GM21723 (cell line): ENCODE measurements around the gene TRAF3IP1.
"Not testable (repeated sequence)": the region's sequence is repeated elsewhere in the genome, so short reads cannot be mapped to it uniquely, and the experiment has no call there.

Source experiments
- ATAC-seq: cut with Tn5 transposase; IDR thresholded peaks from one replicate; pipeline ENCODE4 v1.9.1; 2021; ENCODE audit warnings: mild to moderate bottlenecking, moderate library complexity; ENCODE audit not compliant: unreplicated experiment

Gene TRAF3IP1

DNA sequence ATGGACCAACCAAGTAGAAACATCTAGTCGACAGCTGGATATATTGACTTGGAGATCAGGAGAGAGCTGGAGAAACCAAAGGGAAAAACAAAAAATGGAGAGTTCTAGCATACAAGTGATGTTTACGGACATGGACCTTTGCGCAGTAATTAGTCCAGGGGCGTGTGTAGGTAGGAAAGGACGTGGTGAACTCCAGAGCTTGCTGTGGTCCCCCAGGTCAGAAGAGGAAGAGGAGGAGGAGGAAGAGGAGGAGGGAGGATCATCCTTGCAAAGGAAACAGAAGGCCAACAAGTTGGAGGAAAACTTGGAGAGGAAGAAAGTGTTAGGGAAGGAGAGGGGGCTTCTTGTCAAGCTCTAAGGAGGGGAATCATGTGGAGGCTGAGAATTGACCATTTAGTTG lies 17.5 kb downstream of the TRAF3IP1 start:
- ATAC-seq, result no peak

GRCh38 chr2:238338710-238339394 lies 18.5 kb downstream of the TRAF3IP1 start:
- no peak for ATAC-seq

DNA sequence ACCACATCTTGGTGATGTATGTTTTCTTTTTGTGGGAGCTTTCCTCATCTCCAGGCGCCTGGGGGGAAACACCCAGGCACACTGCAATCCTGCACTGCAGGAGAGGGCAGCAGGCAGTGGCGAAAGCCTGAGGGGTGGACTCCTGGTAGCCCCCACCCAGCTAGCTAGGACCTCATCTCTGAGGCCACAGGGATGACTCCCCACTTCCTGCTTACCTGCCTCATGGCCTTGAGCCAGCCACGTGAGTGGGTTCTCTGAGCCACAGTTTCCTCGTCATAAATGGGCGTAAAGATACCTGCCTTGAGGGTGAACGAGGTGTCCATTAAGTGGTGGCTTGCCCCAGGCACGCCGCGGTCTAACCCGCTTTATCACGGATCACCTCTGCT lies 19.1 kb downstream of the TRAF3IP1 start:
- no peak for ATAC-seq

DNA sequence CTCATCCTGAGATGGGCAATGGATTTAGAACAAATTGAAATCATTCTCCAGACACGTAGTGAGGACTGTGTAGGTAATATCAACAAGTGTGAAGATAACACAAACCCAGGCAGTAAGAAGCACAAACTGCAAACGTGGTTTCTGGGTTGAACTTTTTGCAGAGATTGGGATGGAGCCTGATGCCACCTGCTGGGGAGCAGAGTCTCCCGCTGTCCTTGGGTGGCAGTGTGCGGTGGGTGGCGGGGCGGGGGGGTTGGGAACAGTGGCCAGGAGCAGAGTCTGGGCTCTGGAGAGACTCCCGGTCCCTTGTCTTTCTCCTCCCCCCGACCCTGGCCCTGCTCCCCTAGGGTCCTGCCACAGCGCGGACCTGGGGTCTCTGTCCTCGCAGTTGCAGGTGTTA lies 19.5 kb downstream of the TRAF3IP1 start:
- no peak for ATAC-seq

DNA sequence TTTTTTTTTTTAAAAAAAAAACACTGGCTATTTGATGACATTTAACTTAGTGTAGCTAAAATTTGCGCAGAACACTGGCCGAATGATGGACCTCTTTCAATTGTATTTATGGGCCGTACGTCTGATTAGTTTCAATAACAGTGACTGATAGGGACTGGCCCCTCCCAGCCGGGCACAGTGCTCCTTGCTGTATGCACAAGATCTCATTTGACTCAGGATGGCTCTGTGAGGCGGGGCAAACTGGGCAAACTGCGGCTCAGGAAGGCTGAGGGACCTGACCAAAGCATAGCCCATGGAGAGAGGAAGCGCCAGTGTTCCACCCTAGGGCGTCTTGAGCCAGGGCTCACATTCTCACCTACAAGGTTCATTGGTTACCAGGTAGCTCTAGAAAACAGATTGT lies 21.2 kb downstream of the TRAF3IP1 start:
- ATAC-seq, result no peak

DNA sequence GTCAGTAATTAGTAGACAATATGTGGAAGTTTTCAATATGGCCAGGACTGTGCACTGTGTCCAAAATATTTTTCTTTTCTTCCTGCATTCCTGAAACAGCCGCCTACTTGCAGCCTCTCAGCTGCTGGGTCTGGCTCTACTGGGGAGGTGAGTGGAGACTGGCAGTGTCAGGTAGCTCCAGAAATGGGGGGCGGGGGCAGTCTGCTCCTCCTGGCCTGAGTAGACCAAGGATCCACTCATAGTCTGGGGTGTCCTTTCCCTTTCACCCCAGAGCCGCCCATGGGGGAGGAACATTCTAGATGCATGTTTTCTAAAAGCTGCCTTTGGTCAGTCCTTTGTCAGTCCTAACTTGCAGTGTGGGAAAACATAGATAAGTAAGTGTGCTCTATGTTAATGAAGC lies 23.7 kb downstream of the TRAF3IP1 start:
- no peak for ATAC-seq

- ATAC-seq, result no peak
Measured at GRCh38 chr2:238344517-238344916, 24.2 kb downstream of the TRAF3IP1 start.

DNA sequence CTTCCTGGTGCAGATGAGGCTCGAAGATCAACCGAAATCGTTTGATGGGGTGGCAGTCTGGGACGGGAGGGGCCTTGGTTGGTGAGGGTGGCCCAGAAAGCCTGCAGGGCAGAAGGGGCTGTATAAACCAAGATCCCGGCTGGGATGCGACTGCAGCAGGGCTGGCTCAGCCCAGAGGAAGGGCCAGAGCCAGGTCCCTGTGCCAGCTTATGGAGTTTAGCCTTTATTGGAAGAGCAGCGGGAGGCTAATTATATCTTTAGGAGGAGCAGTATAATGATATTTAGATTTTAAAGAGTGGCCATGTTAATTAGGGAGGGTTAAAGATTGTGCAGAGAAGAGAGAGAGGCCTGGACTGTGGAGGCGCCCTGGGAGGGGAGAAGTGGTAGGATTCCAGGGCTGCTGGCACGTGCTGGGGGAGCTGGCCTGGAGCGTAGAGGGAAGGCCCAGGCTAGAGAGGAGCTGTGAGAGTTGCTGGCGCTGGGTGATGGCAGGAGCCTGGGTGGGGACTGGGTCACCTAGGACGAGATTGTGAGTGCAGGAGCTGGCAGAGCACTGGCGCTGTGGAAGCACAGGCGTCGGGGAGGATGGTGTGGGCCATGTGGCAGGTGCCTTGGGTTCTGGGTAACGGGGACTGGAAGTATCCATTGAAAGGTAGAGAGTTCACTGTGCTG lies 25.1 kb downstream of the TRAF3IP1 start:
- no peak for ATAC-seq

DNA sequence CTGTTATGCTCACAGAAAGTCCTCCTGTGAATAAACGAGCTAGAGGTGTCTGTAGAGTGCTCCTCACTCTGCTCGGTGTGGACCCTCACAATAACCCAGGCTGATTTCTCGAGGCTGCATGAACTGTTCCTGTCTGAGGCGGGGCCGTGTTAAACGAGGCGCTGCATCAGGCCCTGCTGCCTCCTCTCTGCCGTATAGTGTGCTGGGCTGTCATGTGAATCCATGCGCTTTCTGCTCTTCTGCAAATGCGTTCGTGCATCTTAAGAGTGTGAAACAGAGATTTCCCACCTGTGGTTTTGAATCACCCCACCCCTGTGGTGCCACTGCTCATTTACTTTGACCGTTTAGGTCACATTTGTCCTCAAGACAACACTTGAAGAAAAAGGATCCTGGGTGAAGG lies 26.2 kb downstream of the TRAF3IP1 start:
- ATAC-seq, result no peak

DNA sequence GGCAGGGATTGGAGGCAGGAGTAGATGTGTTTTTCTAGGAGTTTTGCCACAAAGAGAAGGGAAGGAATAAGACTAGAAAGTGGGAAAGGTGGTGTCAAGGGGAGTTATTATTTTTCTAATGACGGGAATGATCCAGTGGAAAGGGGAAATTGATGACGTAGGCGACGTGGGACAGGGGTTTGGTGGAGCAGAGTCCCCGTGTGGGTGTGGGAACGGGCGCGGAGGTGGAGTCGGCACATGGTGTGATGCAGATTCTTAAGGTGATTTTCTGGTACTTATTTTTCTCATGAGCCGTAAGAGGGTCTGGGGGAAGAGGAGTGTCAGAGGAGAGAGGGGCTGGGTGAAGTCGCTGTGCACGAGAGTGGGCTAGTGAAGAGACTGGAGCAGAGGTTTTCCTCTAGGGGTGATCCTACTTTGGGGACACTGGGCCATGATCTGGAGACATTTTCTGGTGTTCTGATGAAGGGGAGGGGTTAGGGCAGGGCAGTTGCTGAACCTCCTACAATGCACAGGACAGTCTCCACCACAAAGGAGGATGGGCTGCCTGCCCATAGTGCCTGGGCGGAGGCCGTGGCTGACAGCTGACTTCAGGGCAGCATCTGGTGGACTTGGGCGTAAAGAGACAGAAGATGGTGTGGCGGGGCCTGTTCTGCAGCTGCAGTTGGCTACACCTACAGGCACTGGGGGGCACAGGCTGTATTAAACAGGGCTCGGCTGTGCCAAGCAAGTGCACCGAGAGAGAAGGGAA lies 30.0 kb downstream of the TRAF3IP1 start:
- no peak for ATAC-seq

DNA sequence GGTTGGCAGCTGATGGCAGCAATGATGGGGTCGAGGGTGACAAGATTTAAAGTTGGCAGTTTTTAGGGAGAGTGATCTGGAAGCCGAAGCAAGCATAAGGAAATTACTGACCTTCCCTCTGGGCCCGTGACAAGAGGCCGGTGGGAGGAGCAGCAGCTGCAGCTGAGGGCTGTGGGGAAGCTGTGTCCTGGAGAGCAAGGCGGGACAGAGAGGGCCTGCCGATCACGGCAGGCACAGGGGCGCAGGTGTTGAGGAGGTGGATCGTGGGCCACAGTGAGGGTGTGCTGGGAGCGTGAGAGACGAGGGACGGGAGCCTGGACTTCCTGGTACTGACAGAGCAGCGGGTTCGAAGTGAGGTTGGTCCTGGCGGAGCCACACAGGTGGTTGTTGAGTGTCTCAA lies 31.0 kb downstream of the TRAF3IP1 start:
- ATAC-seq, result no peak

GRCh38 chr2:238352361-238352760 lies 32.0 kb downstream of the TRAF3IP1 start:
- ATAC-seq, result no peak

DNA sequence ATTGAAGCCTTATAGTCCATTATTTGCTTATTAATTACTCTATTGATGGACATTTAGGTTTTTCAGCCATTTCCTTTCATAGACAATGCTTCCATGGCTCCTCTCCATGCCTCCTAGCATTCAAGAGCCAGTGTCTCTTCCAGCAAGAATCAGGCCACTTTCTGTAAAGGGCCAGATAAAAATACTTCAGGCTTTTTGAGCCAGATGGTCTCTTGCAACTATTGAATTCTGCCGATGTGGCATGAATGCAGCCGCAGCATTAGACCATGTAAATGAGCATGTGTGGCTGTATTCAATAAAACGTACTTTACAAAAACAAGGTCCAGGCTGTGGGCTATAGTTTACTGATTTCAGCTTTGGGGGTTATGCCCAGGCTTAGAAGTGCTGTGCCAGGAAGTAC lies 38.5 kb downstream of the TRAF3IP1 start:
- ATAC-seq, result no peak

GRCh38 chr2:238359403-238359802 lies 39.1 kb downstream of the TRAF3IP1 start:
- no peak for ATAC-seq

GRCh38 chr2:238361877-238362276 lies 41.6 kb downstream of the TRAF3IP1 start:
- ATAC-seq, result no peak

DNA sequence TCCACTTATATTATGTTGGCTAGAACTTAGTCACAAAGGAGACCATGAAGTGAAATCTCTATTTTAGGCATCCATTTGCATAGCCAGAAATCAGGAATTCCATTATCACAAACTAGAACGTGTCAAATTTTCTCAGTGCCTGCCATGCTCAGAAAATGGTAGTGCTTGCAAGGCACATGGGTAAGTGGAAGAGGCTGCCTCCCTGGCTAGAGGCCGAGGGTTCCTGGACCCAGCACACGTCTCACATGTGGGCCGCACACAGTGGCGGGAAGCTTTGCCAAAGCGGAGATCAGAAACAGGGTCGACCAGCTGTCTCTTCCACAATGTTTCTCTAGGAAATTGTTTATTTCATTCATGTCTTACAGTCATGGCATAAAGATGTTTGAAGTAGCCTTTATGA lies 42.3 kb downstream of the TRAF3IP1 start:
- ATAC-seq, result no peak

DNA sequence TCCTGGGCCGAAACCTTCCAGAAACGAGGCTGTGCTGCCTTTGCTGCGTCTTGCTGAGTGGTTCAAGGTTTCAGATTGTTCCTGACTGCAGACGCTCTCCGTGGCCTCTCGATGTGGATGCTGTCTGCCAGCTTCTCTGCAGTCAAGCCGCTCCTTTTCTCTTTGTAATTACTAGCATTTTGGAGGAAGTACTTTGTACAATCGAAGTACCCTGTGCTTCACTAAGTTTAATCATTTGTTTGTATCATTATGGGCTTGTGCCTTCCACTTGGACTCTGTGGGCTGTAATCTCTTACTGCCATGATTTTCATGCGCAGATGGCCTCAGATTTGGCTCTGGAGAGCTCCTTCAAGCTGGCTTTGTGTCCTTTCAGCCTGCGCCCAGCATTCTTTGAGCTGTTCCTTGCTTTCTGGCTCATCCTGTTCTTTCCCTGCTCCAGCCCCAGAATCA lies 49.3 kb downstream of the TRAF3IP1 start:
- no peak for ATAC-seq

GRCh38 chr2:238370094-238370822 lies 49.9 kb downstream of the TRAF3IP1 start:
- no peak for ATAC-seq

GRCh38 chr2:238370823-238371372 lies 50.6 kb downstream of the TRAF3IP1 start:
- no peak for ATAC-seq

GRCh38 chr2:238372277-238372676 lies 52.0 kb downstream of the TRAF3IP1 start:
- not testable (repeated sequence) for ATAC-seq

DNA sequence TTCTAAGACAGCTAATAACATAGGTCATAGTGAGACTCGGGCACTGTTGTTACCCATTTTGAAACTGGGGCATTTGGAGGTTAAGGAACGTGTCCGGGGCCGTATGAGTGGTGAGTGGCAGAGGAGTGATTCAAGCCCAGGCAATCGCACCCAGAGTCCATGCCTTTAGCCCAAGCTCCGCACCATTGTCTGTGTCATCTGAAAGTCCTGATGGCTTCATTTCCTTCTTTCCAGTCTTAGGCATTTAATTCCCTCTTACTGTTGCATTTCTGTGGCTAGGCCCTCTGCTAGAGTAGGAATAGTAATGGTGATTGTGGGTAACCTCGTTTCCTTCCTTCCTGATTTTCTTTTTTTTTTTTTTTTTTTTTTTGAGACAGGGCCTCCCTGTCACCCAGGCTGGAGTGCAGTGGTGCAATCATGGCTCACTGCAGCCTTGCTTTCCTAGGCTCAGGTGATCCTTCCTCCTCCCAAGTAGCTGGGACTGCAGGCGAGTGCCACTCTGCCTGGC lies 56.6 kb downstream of the TRAF3IP1 start:
- no peak for ATAC-seq
